ENCODE data around the gene INA. TPM values are rescaled to one million over a fixed set of nuclear protein-coding genes. Genes with fewer than 3 reads are reported as not detected.
A peak's percentile ranks its signal among the peaks of the same experiment; 100 is the strongest.

Gene INA
- total and polyA plus RNA-seq, 2 experiments from 2014 or later = 0.93 TPM; not detected in 1

DNA sequence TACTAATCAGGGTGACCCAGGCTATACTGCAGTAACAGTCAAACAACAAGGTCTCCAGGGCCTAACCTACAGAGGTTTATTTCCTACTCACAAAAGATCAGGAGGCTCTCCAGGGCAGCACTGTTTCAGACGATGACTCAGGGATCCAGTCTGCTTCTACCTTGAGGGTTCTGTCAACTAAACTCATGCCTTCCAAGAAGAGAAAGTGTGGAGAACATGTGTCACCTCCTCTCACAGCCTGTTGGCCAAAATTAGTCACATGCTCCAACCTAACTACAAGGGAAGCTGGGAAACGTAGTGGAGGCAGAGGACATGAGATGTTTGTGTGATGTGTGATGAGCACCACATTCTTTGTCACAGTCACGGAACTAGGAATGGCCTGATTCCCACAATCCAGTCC lies 14.7 kb upstream of the INA start:
- TF ChIP-seq EZH2phosphoT487 (IDR thresholded peaks at IDR 0.05; ENCODE audit: low read depth, severe bottlenecking, unreplicated experiment) = no peak
- no peaks in the 10 kb centered on the region for H4K20me1 ChIP-seq (ENCODE audit: insufficient read depth, poor library complexity, severe bottlenecking)

GRCh38 chr10:103265717-103266329 lies 11.1 kb upstream of the INA start:
- DNase-seq (ENCODE audit: low spot score) = peak; percentile 88
- Histone ChIP-seq H3K4me1 (ENCODE audit: insufficient read depth) (no peaks in the 10 kb centered on the region), H3K9me3 (ENCODE audit: low read depth) (no peaks in the 10 kb centered on the region), H3K4me2 (no peak overlapping the region), H3K79me2 (no peaks in the 10 kb centered on the region), H2AFZ (no peak overlapping the region), H3K36me3 (replicated peaks; ENCODE audit: insufficient read depth, low read depth) (no peaks in the 10 kb centered on the region), H4K20me1 (ENCODE audit: insufficient read depth, poor library complexity, severe bottlenecking) (no peaks in the 10 kb centered on the region), H3K9me2 (replicated peaks; ENCODE audit: insufficient read depth) (no peaks in the 10 kb centered on the region), H3K27me3 (no peaks in the 10 kb centered on the region), H3K27ac (no peak overlapping the region), H3K4me3 (no peak overlapping the region)
- no peak for TF ChIP-seq EZH2 (IDR thresholded peaks at IDR 0.05; ENCODE audit: borderline replicate concordance)
- TF ChIP-seq EZH2phosphoT487 (IDR thresholded peaks at IDR 0.05; ENCODE audit: low read depth, severe bottlenecking, unreplicated experiment) = no peak
- no peak for TF ChIP-seq CTCF (IDR thresholded peaks at IDR 0.05; ENCODE audit: poor library complexity)
- 35% methylated on average over 11 of the region's 11 CpGs for WGBS (ENCODE audit: low lambda C conversion rate, missing lambda C conversion rate)

More for the DNA sequence above, 14.7 kb upstream of the INA start:
- H3K9me3 ChIP-seq (ENCODE audit: low read depth) = no peaks in the 10 kb centered on the region
- no peak overlapping the region for H3K4me2 ChIP-seq
- no peaks in the 10 kb centered on the region for H3K36me3 ChIP-seq (replicated peaks; ENCODE audit: insufficient read depth, low read depth)
- no peaks in the 10 kb centered on the region for H3K79me2 ChIP-seq
- no peaks in the 10 kb centered on the region for H3K27me3 ChIP-seq
- no peak overlapping the region for H2AFZ ChIP-seq
- 81% methylated on average over 3 of the region's 3 CpGs for WGBS (ENCODE audit: low lambda C conversion rate, missing lambda C conversion rate)
- no peaks in the 10 kb centered on the region for H3K4me1 ChIP-seq (ENCODE audit: insufficient read depth)
- H3K27ac ChIP-seq = no peak overlapping the region
- DNase-seq (ENCODE audit: low spot score) = no peak
- H3K4me3 ChIP-seq = no peak overlapping the region
- H3K9me2 ChIP-seq (replicated peaks; ENCODE audit: insufficient read depth) = no peaks in the 10 kb centered on the region

GRCh38 chr10:103273041-103273441 lies 3.9 kb upstream of the INA start:
- peaks cover 30% of the 10 kb centered on the region for H3K27me3 ChIP-seq
- no peak overlapping the region for H3K4me2 ChIP-seq
- TF ChIP-seq EZH2phosphoT487 (IDR thresholded peaks at IDR 0.05; ENCODE audit: low read depth, severe bottlenecking, unreplicated experiment) = no peak
- no peak for TF ChIP-seq CTCF (IDR thresholded peaks at IDR 0.05; ENCODE audit: poor library complexity)
- no peak for TF ChIP-seq EZH2 (IDR thresholded peaks at IDR 0.05; ENCODE audit: borderline replicate concordance)
- H3K9me2 ChIP-seq (replicated peaks; ENCODE audit: insufficient read depth) = no peaks in the 10 kb centered on the region
- no peak overlapping the region for H3K27ac ChIP-seq
- H3K79me2 ChIP-seq = no peaks in the 10 kb centered on the region
- no peak overlapping the region for H3K4me3 ChIP-seq
- 39% methylated on average over 4 of the region's 4 CpGs for WGBS (ENCODE audit: low lambda C conversion rate, missing lambda C conversion rate)
- peak; percentile 16 for DNase-seq (ENCODE audit: low spot score)
- H3K9me3 ChIP-seq (ENCODE audit: low read depth) = no peaks in the 10 kb centered on the region
- H2AFZ ChIP-seq = no peak overlapping the region
- no peaks in the 10 kb centered on the region for H4K20me1 ChIP-seq (ENCODE audit: insufficient read depth, poor library complexity, severe bottlenecking)
- H3K36me3 ChIP-seq (replicated peaks; ENCODE audit: insufficient read depth, low read depth) = no peaks in the 10 kb centered on the region
- H3K4me1 ChIP-seq (ENCODE audit: insufficient read depth) = no peaks in the 10 kb centered on the region

DNA sequence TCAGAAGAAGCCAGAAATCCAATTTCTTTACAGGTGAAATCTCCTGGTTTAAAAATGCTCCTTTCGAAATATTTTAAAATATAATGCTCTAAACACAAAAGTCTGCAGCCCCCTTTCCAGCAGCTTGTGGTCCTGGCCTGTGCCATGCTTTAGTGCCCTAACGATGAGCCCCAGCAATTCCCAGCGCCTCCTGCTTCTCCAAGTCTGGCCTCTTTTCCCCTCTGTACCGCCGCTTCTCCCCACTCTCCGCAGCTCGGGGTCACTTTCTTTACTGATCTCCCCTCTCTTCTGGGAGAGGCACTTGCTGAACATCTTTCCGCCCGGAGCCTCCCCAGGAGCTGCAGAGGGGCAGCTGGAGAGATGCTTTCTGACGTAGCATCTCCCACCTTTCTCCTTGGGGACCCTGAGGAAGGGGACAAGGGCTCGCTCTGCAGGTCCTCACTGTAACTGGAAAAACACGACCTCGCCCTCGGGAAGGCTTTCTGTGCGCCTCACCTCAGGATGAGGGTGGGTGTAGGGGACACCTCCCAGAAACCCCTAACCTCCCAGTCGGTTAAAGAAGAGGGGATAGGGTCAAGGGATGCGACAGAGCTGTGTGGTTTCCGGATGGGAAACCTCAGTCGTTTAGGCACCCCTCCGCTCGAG lies 565 bp upstream of the INA start:
- Histone ChIP-seq H3K4me1 (ENCODE audit: insufficient read depth) (no peaks in the 10 kb centered on the region), H3K79me2 (no peaks in the 10 kb centered on the region), H2AFZ (no peak overlapping the region), H3K4me3 (no peak overlapping the region), H3K27ac (no peak overlapping the region), H3K27me3 (peaks cover 60% of the 10 kb centered on the region), H3K9me3 (ENCODE audit: low read depth) (no peaks in the 10 kb centered on the region), H4K20me1 (ENCODE audit: insufficient read depth, poor library complexity, severe bottlenecking) (no peaks in the 10 kb centered on the region), H3K36me3 (replicated peaks; ENCODE audit: insufficient read depth, low read depth) (no peaks in the 10 kb centered on the region), H3K9me2 (replicated peaks; ENCODE audit: insufficient read depth) (no peaks in the 10 kb centered on the region), H3K4me2 (peak overlapping the region; percentile 90)
- 29% methylated on average over 21 of the region's 21 CpGs for WGBS (ENCODE audit: low lambda C conversion rate, missing lambda C conversion rate)
- no peak for DNase-seq (ENCODE audit: low spot score)
- TF ChIP-seq CTCF (IDR thresholded peaks at IDR 0.05; ENCODE audit: poor library complexity) (no peak), EZH2phosphoT487 (IDR thresholded peaks at IDR 0.05; ENCODE audit: low read depth, severe bottlenecking, unreplicated experiment) (no peak), EZH2 (IDR thresholded peaks at IDR 0.05; ENCODE audit: borderline replicate concordance) (no peak)

All from hepatocyte (in vitro differentiated cells).